C4-2B (cell line): ENCODE results near the gene SUMO1.
"Not testable (repeated sequence)": the region's sequence is repeated elsewhere in the genome, so short reads cannot be mapped to it uniquely, and the experiment has no call there.

Source experiments
- H3K27ac ChIP-seq: fragments of 450-650 bp; 2 replicates; pipeline ENCODE4 v1.5.1; 2017
- ZFX ChIP-seq: fragments of 450-650 bp; IDR thresholded peaks from 2 replicates; pipeline ENCODE4 v1.6.1; 2017
- TF ChIP-seq, protein P1 (sequence below): fragments of 450-650 bp; conservative IDR thresholded peaks from 2 replicates; pipeline ENCODE4 v1.5.1; 2017; ENCODE audit warnings: mild to moderate bottlenecking

Gene SUMO1

GRCh38 chr2:202267495-202267894, 29.1 kb upstream of the SUMO1 start:
- no peak overlapping the region for H3K27ac ChIP-seq

DNA sequence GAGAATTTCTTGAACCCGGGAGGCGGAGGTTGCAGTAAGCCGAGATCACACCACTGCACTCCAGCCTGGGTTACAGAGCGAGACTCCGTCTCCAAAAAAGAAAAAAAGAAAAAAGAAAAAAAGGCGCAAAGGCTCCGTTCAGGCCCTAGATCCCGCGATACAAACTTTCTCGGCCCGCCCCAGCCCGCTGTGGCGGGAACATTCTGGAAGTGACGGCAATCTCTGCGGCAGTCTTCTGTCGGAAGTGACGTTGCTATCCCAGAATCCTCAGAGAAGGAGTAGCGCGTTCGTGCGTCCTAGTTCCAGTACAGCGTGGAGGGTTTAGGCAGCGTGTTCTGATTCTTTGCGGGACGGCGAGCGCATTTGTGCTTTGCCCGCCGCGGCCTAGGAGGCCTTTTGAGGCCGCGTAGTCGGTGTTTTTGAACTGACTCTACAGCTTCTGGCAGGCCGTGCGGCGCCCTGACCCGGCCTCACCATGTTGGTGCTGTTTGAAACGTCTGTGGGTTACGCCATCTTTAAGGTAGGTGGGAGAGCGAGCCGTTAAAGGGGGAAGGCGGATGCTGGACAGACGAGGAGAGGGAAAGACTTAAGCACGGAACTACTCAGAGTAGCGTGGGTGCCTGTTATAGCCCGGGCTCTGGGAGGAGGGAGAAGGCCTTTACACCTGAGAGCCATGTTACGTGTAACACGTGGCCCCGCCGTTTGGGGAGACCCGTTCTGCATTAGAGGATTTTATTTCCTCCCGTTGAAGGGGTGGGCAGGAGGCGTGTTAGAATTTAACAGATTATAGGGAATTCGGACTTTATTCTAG, 27.3 kb upstream of the SUMO1 start, which contains the start of gene NOP58:
Gene NOP58, plus strand, starts transcription at position 297 of the 811 bp plus-strand sequence. Its CDS starts 179 bp downstream, at position 476.
- TF ChIP-seq ZFX, result peak; percentile 59
- TF ChIP-seq, protein P1, sequence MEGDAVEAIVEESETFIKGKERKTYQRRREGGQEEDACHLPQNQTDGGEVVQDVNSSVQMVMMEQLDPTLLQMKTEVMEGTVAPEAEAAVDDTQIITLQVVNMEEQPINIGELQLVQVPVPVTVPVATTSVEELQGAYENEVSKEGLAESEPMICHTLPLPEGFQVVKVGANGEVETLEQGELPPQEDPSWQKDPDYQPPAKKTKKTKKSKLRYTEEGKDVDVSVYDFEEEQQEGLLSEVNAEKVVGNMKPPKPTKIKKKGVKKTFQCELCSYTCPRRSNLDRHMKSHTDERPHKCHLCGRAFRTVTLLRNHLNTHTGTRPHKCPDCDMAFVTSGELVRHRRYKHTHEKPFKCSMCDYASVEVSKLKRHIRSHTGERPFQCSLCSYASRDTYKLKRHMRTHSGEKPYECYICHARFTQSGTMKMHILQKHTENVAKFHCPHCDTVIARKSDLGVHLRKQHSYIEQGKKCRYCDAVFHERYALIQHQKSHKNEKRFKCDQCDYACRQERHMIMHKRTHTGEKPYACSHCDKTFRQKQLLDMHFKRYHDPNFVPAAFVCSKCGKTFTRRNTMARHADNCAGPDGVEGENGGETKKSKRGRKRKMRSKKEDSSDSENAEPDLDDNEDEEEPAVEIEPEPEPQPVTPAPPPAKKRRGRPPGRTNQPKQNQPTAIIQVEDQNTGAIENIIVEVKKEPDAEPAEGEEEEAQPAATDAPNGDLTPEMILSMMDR, result no peak
- peak within 1 kb of the TSS; percentile 91 for H3K27ac ChIP-seq

More at GRCh38 chr2:202267495-202267894, 29.1 kb upstream of the SUMO1 start:
- TF ChIP-seq, protein P1, result no peak
- no peak for TF ChIP-seq ZFX

GRCh38 chr2:202261531-202261930, 23.1 kb upstream of the SUMO1 start:
- TF ChIP-seq, protein P1, result no peak
- no peak for TF ChIP-seq ZFX
- H3K27ac ChIP-seq, result no peak overlapping the region

DNA sequence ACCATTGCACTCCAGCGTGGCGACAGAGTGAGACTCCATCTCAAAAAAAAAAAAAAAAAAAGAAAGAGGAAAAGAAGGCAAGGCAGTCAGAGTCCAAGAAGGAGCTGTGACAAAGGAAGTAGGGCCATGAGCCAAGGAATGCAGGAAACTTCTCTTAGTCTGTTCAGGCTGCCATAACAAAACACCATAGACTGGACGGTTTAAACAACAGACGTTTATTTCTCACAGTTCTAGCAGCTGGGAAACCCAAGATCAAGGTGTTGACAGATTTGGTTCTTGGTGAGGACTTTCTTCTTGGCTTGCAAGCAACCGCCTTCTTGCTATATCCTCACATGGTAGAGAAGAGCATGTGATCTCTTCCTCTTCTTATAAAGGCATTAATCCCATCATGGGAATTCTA, 13.1 kb upstream of the SUMO1 start:
- TF ChIP-seq, protein P1, result no peak
- TF ChIP-seq ZFX, result no peak
- H3K27ac ChIP-seq, result no peak overlapping the region

- TF ChIP-seq, protein P1, result no peak
- no peak for TF ChIP-seq ZFX
- no peak overlapping the region for H3K27ac ChIP-seq
Observed at GRCh38 chr2:202249521-202250253, 11.3 kb upstream of the SUMO1 start.

DNA sequence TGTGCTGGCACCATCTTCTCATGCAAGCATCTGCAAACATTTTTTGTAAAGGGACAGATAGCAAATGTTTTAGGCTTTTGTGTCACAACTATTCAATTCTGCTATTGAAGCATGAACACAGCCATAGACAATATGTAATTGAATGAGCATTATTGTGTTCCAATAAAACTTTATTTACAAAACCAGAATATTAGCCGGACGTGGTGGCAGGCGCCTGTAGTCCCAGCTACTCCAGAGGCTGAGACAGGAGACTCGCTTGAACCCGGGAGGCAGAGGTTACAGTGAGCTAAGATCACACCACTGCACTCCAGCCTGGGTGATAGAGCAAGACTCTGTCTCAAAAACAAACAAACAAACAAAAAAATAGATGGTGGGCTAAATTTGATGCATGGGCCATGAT, 9.3 kb upstream of the SUMO1 start:
- H3K27ac ChIP-seq, result not testable (repeated sequence)

DNA sequence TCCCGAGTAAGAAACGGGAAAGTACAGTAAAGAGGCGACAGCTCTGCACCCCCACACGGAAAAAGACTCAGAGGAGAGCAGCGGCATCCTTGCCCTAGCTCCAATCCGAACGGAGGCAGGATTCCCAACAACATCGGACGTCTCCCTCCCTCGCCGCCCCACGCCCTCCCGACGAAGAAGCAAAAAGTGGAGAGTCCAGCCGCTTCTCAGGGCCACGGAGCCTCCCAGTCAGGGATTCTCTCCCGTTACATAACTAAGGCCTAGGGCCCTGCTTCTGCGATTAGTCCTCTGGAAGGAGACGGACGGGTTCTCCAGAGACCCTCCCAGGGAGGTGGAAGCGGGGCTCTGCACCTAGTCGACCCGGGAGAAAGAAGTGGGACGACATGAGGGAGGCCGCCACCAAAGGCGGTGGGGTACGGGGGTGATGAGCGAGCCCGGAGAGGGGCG, 587 bp downstream of the SUMO1 start:
- peak overlapping the region; percentile 73 for H3K27ac ChIP-seq
- TF ChIP-seq, protein P1, result no peak
- peak; percentile 45 for TF ChIP-seq ZFX
